Left lobe of liver (tissue), 2 donors: ENCODE measurements around the gene PACSIN2. TPM values are rescaled to one million over a fixed set of nuclear protein-coding genes. Genes with fewer than 3 reads are reported as not detected.

ENCODE experiments used
- ATAC-seq: fragments of 200-7000 bp; cut with Tn5 transposase; one replicate; pipeline ENCODE4 v1.9.1; 2020; ENCODE audit warnings: mild to moderate bottlenecking, moderate library complexity
- DNase-seq: peaks from one replicate; pipeline ENCODE4 v3.0.0-alpha.2; 2020; ENCODE audit warnings: low spot score
- total RNA-seq: library from RNA; stranded (reverse); gene quantifications from one replicate; pipeline ENCODE4 v1.2.1, GENCODE V29; 2021
- donor health status: DM: no; HTN: no; CAD: no; lungs with moderate emphysema.
- donor health status: DM: no; HTN: yes; CAD: no.

PACSIN2 gene
- total RNA-seq, 1 donor from 2014 or later, result 23.8 TPM

GRCh38 chr22:42869888-42870480 is 145.0 kb downstream of the PACSIN2 start:
- DNase-seq (no peak), ATAC-seq (no peak)

GRCh38 chr22:42869463-42869862 is 145.5 kb downstream of the PACSIN2 start:
- ATAC-seq, result no peak
- DNase-seq, result no peak

- peak; percentile 77 for ATAC-seq
- DNase-seq, result peak; percentile 89
Measured at GRCh38 chr22:42868751-42869251, 146.1 kb downstream of the PACSIN2 start.

GRCh38 chr22:42866100-42866499 is 148.8 kb downstream of the PACSIN2 start:
- ATAC-seq, result no peak
- DNase-seq, result no peak

- ATAC-seq, result no peak
- DNase-seq, result no peak
Measured at GRCh38 chr22:42865536-42865935, 149.4 kb downstream of the PACSIN2 start.

GRCh38 chr22:42863349-42863961 is 151.5 kb downstream of the PACSIN2 start:
- DNase-seq (no peak), ATAC-seq (no peak)

GRCh38 chr22:42862045-42862734 is 152.8 kb downstream of the PACSIN2 start:
- ATAC-seq (no peak), DNase-seq (no peak)

- ATAC-seq (no peak), DNase-seq (no peak)
Measured at GRCh38 chr22:42860968-42861367, 154.0 kb downstream of the PACSIN2 start.

- peak; percentile 75 for DNase-seq
Measured at GRCh38 chr22:42857845-42858481, 157.0 kb downstream of the PACSIN2 start.

GRCh38 chr22:42856865-42857704 is 157.9 kb downstream of the PACSIN2 start, which contains the start of gene ARFGAP3:
ARFGAP3 (minus strand) TSS chr22:42857273; CDS start chr22:42857182, 91 bp downstream.
- ATAC-seq (peak; percentile 94), DNase-seq (peak; percentile 96)

More at GRCh38 chr22:42857845-42858481, 157.0 kb downstream of the PACSIN2 start:
- ATAC-seq, result peak; percentile 19

- DNase-seq (peak; percentile 72), ATAC-seq (peak; percentile 39)
Measured at GRCh38 chr22:42856179-42856864, 158.6 kb downstream of the PACSIN2 start.

GRCh38 chr22:42855721-42856120 is 159.2 kb downstream of the PACSIN2 start:
- ATAC-seq (no peak), DNase-seq (no peak)

GRCh38 chr22:42855211-42855610 is 159.7 kb downstream of the PACSIN2 start:
- ATAC-seq, result no peak
- no peak for DNase-seq

- DNase-seq (no peak), ATAC-seq (no peak)
Measured at GRCh38 chr22:42848941-42849550, 165.9 kb downstream of the PACSIN2 start.

GRCh38 chr22:42847110-42847509 is 167.8 kb downstream of the PACSIN2 start:
- ATAC-seq (no peak), DNase-seq (no peak)

GRCh38 chr22:42844756-42845155 is 170.2 kb downstream of the PACSIN2 start:
- DNase-seq (no peak), ATAC-seq (no peak)

- DNase-seq (no peak), ATAC-seq (no peak)
Measured at GRCh38 chr22:42842658-42843370, 172.1 kb downstream of the PACSIN2 start.

GRCh38 chr22:42841444-42841843 is 173.5 kb downstream of the PACSIN2 start:
- no peak for ATAC-seq
- no peak for DNase-seq

GRCh38 chr22:42837556-42837955 is 177.4 kb downstream of the PACSIN2 start:
- ATAC-seq (no peak), DNase-seq (no peak)
